Gastroesophageal sphincter (tissue), 3 donors: ENCODE data around the gene CABLES2.

ENCODE experiments used
- CTCF ChIP-seq, 4 experiments: fragments of 200-600 bp in 2 of 4; fragments of 450-650 bp in 2 of 4; sonication (generic) in 1 of 4; IDR thresholded peaks; one replicate each; pipeline ENCODE4 v1.5.1; 2017 to 2019; ENCODE audit warnings: antibody characterized with exemption in 4 of 4, mild to moderate bottlenecking in 2 of 4, moderate library complexity in 2 of 4
- EP300 ChIP-seq: sonication (generic); formaldehyde crosslinking; IDR thresholded peaks from one replicate; pipeline ENCODE4 v1.6.1; 2017; ENCODE audit warnings: antibody characterized with exemption, mild to moderate bottlenecking
- POLR2A ChIP-seq, 2 donors: fragments of 450-650 bp; IDR thresholded peaks; one replicate each; pipeline ENCODE4 v1.6.1; 2017; ENCODE audit warnings: antibody characterized with exemption in 2 of 2, mild to moderate bottlenecking in 2 of 2, moderate library complexity in 1 of 2
- POLR2AphosphoS5 ChIP-seq: sonication (generic); formaldehyde crosslinking; IDR thresholded peaks from one replicate; pipeline ENCODE4 v1.6.1; 2017; ENCODE audit warnings: antibody characterized with exemption

- TF ChIP-seq POLR2AphosphoS5 (no peak), CTCF (IDR thresholded peaks at IDR 0.05) (no peak), POLR2A (IDR thresholded peaks at IDR 0.05) (no peak), EP300 (no peak)
These were observed 57.5 kb downstream of the CABLES2 start for GRCh38 chr20:62349556-62350097.
